ENCODE measurements around the gene TOM1.

GRCh38 chr22:35377735-35378134, 78.0 kb downstream of the TOM1 start:
- TF ChIP-seq CTCF (IDR thresholded peaks at IDR 0.05; ENCODE audit: low read depth, low read length, missing input control) (no peak), JUND (IDR thresholded peaks at IDR 0.05) (no peak), YY1 (IDR thresholded peaks at IDR 0.05) (no peak), REST (IDR thresholded peaks at IDR 0.05) (no peak), ZBTB33 (IDR thresholded peaks at IDR 0.05) (no peak), SP1 (IDR thresholded peaks at IDR 0.05) (no peak)

Measured in liver (tissue), 3 donors.